ENCODE results near the gene ZFP92. TPM values are rescaled to one million over a fixed set of nuclear protein-coding genes. Genes with fewer than 3 reads are reported as not detected.

Gene ZFP92
- total RNA-seq, 4 donors from 2014 or later: 0.26 to 2.4 (median 0.88) TPM

- Histone ChIP-seq H3K4me1 (no peaks in the 10 kb centered on the region), H3K27me3 (no peaks in the 10 kb centered on the region), H3K36me3 (no peaks in the 10 kb centered on the region), H3K27ac (no peak overlapping the region), H3K4me3 (no peak overlapping the region), H3K9me3 (no peaks in the 10 kb centered on the region)
- TF ChIP-seq POLR2A (IDR thresholded peaks at IDR 0.05): no peak
- intact Hi-C loops (cut with DNase I; ENCODE audit: low total_unique reads): no loop called here
- DNase-seq: no peak
Measured at GRCh38 chrX:153449368-153450113, 38.3 kb downstream of the ZFP92 start.

GRCh38 chrX:153450114-153450948 is 39.1 kb downstream of the ZFP92 start:
- TF ChIP-seq POLR2A (IDR thresholded peaks at IDR 0.05): no peak
- TF ChIP-seq CTCF (IDR thresholded peaks at IDR 0.05): no peak
- Histone ChIP-seq H3K4me1 (no peaks in the 10 kb centered on the region), H3K36me3 (no peaks in the 10 kb centered on the region), H3K4me3 (no peak overlapping the region), H3K9me3 (no peaks in the 10 kb centered on the region), H3K27ac (no peak overlapping the region), H3K27me3 (no peaks in the 10 kb centered on the region)
- intact Hi-C loops (cut with DNase I; ENCODE audit: low total_unique reads): no loop called here
- DNase-seq: no peak

- Histone ChIP-seq H3K4me1 (no peaks in the 10 kb centered on the region), H3K27ac (no peak overlapping the region), H3K9me3 (no peaks in the 10 kb centered on the region), H3K4me3 (no peak overlapping the region), H3K27me3 (no peaks in the 10 kb centered on the region), H3K36me3 (no peaks in the 10 kb centered on the region)
- TF ChIP-seq POLR2A (IDR thresholded peaks at IDR 0.05) (no peak), CTCF (IDR thresholded peaks at IDR 0.05) (no peak)
- no peak for DNase-seq
- intact Hi-C loops (cut with DNase I; ENCODE audit: low total_unique reads): no loop called here
Measured at GRCh38 chrX:153450949-153451277, 39.6 kb downstream of the ZFP92 start.

GRCh38 chrX:153454901-153455550 is 43.8 kb downstream of the ZFP92 start:
- Histone ChIP-seq H3K27ac (no peak overlapping the region), H3K4me1 (no peaks in the 10 kb centered on the region), H3K36me3 (no peaks in the 10 kb centered on the region), H3K4me3 (no peak overlapping the region), H3K9me3 (no peaks in the 10 kb centered on the region), H3K27me3 (no peaks in the 10 kb centered on the region)
- intact Hi-C loops (cut with DNase I; ENCODE audit: low total_unique reads): no loop called here
- no peak for DNase-seq
- no peak for TF ChIP-seq POLR2A (IDR thresholded peaks at IDR 0.05)
- no peak for TF ChIP-seq CTCF (IDR thresholded peaks at IDR 0.05)

GRCh38 chrX:153455571-153455970 is 44.3 kb downstream of the ZFP92 start:
- no peak overlapping the region for H3K27ac ChIP-seq
- no peak for DNase-seq
- no peaks in the 10 kb centered on the region for H3K4me1 ChIP-seq
- no peaks in the 10 kb centered on the region for H3K9me3 ChIP-seq
- no peaks in the 10 kb centered on the region for H3K36me3 ChIP-seq
- intact Hi-C loops (cut with DNase I; ENCODE audit: low total_unique reads): no loop called here
- H3K4me3 ChIP-seq: no peak overlapping the region
- TF ChIP-seq CTCF (IDR thresholded peaks at IDR 0.05) (no peak), POLR2A (IDR thresholded peaks at IDR 0.05) (no peak)
- no peaks in the 10 kb centered on the region for H3K27me3 ChIP-seq
